Thyroid gland (tissue), 4 donors: ENCODE measurements around the gene PEA15.

ENCODE experiments used
- POLR2A ChIP-seq, 2 donors: fragments of 450-650 bp; IDR thresholded peaks; one replicate each; pipeline ENCODE4 v1.6.1; 2017; ENCODE audit warnings: antibody characterized with exemption in 2 of 2, mild to moderate bottlenecking in 2 of 2, moderate library complexity in 1 of 2
- TF ChIP-seq, protein P1 (sequence below), 6 experiments: fragments of 200-600 bp in 3 of 6; fragments of 450-650 bp in 3 of 6; sonication (generic) in 3 of 6; IDR thresholded peaks; one replicate each; pipeline ENCODE4 v1.5.1; 2016 to 2019; ENCODE audit warnings: antibody characterized with exemption in 6 of 6, mild to moderate bottlenecking in 2 of 6, inconsistent platforms in 1 of 6, moderate library complexity in 1 of 6

DNA sequence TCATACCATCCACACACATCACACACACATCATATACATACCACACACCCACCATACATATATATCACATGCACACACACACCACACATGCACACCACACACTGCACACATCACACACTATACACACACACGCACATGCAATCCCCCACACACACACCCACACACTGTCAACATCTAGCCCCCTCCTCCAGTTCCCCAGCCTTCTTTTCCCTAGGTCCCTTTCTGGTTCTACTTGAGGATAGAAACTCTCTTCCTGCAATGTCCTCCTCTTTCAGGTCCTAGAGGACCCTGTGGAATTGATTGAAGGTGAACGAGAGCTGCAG lies 10.5 kb upstream of the PEA15 start:
- TF ChIP-seq, protein P1, sequence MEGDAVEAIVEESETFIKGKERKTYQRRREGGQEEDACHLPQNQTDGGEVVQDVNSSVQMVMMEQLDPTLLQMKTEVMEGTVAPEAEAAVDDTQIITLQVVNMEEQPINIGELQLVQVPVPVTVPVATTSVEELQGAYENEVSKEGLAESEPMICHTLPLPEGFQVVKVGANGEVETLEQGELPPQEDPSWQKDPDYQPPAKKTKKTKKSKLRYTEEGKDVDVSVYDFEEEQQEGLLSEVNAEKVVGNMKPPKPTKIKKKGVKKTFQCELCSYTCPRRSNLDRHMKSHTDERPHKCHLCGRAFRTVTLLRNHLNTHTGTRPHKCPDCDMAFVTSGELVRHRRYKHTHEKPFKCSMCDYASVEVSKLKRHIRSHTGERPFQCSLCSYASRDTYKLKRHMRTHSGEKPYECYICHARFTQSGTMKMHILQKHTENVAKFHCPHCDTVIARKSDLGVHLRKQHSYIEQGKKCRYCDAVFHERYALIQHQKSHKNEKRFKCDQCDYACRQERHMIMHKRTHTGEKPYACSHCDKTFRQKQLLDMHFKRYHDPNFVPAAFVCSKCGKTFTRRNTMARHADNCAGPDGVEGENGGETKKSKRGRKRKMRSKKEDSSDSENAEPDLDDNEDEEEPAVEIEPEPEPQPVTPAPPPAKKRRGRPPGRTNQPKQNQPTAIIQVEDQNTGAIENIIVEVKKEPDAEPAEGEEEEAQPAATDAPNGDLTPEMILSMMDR (IDR thresholded peaks at IDR 0.05) = no peak
- TF ChIP-seq POLR2A (IDR thresholded peaks at IDR 0.05) = no peak
